Esophagus muscularis mucosa (tissue), 4 donors: ENCODE results near the gene LRP5.

Experiments
- CTCF ChIP-seq, 3 experiments: fragments of 200-600 bp in 2 of 3; fragments of 450-650 bp in 1 of 3; sonication (generic) in 2 of 3; IDR thresholded peaks; one replicate each; pipeline ENCODE4 v1.5.1; 2017 to 2019; ENCODE audit warnings: antibody characterized with exemption in 3 of 3, mild to moderate bottlenecking in 2 of 3, moderate library complexity in 1 of 3
- EP300 ChIP-seq: sonication (generic); formaldehyde crosslinking; IDR thresholded peaks from one replicate; pipeline ENCODE4 v1.6.1; 2017; ENCODE audit warnings: antibody characterized with exemption
- POLR2A ChIP-seq: fragments of 450-650 bp; IDR thresholded peaks from one replicate; pipeline ENCODE4 v1.6.1; 2017; ENCODE audit warnings: antibody characterized with exemption, moderate library complexity, mild to moderate bottlenecking, low read depth

GRCh38 chr11:68472778-68473177 is 160.4 kb downstream of the LRP5 start:
- TF ChIP-seq POLR2A: no peak
- no peak for TF ChIP-seq CTCF (IDR thresholded peaks at IDR 0.05)
- no peak for TF ChIP-seq EP300
